DMS53 treated with DMSO at 0.1 percent for 48 hours (cell line): ENCODE data around the gene MRGPRX2.

Source experiments
- DNase-seq: peaks from one replicate; lab custom pipeline; 2025; ENCODE audit not compliant: unreplicated experiment; lab: John Stamatoyannopoulos, UW

MRGPRX2 gene

DNA sequence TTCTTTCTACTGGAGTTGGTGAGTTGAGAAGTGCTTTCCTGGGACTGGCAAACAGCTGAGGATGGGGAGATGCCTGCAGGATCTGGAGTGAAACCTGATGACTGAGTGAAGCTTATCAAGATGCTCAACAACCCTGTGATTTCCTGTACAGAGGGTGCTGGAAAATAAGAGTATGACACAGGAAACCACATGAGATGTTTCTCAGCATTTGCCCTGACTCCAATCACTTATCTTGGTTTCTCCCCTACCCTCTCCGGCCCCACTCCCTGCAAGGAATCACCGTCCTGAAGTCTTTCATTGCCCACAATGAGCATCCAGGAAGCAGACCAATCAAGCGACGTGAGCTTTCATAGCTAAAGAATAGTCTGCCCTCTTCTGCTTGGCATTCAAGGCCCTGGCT is at the start of gene MRGPRX2:
MRGPRX2 (minus strand) TSS at position 89 of the 400 bp plus-strand sequence. CDS start 4,315 bp downstream, outside the sequence.
- no peak for DNase-seq

DNA sequence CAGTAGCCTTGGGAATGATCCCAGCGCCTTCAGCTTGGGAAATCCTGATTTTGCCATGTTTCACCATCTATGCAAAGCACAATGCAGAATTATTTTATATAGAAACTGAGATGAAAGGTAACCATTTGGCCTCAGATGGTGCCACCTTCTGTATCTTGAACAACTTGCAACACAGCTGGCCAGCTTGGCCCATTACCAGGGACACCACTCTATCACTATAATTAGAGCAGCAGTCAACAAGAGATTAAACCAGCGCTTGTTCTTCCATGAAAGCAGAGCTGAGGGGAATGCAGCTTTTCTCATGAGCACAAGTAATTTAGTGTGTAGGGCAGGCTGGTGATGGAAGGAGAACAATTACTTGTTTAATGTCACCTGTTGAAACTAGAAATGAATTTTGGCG is 49.8 kb upstream of the MRGPRX2 start:
- no peak for DNase-seq

DNA sequence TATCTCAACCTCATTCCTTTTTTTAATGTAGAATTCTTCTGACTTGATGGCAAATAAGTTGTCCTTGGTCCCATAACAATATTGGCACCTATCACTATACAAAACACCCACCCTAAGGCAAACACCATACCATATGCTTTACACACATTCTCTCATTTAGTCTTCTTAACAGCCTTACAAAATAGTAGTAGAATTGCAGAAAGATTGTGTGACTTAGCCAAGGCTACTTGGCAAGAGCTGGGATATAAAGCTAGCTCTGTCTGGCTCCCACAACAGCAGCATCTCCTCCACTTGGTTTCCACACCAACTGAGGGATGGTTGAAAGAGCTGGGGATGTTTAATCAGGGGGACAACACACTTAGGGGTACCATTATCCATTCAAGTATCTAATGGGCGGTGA is 46.6 kb upstream of the MRGPRX2 start:
- no peak for DNase-seq

DNA sequence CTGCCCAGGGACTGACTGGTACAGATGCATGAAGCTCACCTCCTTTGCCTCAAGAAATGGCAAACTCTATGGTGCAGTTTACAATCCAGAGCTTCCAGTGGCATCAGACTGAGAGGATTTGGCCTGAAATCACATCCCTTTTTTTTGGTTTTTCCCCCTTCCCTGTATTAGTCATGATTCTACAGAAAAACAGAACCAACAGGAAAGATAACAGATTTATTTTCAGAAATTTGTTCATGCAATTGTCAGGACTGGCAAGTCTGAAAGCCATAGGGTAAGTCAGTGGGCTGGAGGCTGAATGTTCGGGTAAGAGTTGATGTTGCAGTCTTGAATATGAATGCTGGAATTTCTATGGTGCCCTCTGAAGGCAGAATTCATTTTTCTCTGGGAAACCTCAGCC is 44.5 kb upstream of the MRGPRX2 start:
- DNase-seq: no peak

DNA sequence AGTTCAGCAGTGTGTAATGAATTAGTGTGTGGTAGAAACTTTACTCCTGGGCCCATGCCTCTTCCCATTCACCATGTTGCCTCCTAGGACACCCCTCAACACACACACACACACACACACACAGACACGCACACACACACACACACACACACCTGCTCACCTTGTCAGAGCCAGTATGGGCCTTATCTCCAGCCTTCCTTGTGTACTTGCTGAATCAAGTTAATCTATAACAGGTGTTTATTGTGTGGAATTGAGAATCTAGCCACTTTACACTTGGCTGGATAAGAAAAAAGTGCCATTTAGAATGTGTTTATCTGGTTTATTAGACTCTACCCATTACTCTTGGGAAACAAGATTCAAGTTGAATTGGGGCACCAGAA is 42.0 kb upstream of the MRGPRX2 start:
- no peak for DNase-seq

DNA sequence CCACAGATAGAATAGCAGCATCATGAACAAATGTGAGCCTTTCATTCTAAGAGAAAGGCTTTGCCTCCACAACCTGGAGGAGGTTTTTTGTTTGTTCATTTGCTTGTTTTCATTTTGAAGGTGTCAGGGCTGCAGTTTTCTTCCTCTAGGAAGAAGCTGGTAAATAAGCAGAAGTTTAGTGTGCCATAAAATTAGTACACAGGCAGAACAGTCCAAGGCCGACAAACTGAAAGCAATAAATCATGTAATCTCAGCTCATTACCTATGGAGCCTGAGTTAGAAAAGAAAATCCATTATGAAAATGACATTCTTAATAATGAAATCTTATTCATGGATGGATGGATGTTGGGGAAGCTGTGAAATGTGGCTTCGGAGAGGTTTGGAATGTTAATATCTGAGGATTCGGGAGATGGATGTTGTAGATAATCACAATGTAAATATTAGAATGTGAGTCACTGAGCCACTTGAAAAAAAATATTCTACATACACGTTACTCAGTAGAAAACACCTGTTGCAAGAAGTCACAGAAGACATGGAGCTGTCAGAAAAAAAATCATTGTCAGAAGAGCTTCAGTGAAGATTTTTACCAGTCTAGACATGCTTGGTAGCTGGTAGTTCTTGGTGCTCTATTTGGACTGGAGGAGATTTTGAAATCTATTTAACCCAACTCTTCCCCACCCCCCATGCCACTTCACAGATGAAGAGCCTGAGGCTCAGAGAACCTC is 41.4 kb upstream of the MRGPRX2 start:
- peak; percentile 94 for DNase-seq

DNA sequence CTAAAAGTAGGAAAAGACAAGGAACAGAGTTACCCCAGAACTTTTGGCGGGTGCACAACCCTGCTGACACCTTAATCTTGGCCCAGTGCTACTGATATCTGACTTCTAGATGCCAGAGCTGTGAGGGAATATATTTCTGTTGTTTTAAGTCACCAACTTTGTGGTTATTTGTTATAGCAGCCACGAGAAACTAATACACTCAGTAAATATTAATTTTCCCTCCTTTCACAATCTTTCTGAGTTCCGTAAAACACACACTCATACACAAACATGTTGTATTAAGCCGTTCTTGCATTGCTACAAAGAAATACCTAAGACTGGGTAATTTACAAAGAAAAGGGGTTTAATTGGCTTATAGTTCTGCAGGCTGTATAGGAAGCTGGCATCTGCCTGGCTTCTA is 40.4 kb upstream of the MRGPRX2 start:
- no peak for DNase-seq

DNA sequence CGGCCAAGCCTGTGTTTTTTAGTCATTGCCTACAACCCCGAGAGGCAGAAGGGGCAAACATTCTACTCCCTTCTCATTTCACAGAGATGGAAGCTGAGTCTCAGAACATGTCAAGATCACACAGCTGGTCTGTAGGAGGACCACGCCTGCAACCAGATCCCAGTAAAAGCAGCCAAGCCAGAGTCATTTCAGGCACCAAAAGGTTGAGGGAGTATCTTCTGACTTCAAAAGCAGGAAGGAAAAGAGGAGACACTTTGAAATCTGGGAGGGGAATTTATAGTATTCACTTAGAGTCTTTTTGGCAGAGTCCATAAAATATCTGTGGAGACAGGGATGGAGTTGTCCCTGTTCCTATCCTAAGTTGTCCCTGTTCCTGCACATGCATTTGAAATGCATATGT is 38.6 kb upstream of the MRGPRX2 start:
- DNase-seq: no peak

DNA sequence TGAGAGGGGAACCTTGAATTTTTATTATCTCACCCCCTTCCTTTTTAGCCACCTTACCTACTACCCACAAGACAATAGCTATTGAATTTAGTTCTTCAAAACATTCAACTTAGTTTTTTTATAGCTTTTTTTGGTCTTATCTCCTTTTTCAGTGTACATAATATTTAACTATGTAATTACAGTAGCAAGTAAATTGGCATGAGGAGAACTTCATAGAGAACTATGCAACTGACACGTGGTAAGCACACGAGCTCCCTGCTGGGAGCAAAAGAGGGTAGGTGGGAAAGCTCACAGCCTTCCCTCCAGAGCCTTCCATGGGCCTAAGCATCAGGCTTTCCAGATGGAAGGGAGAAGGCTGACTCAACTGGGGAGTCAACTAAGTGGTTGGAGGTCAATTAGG is 34.3 kb upstream of the MRGPRX2 start:
- DNase-seq: no peak

DNA sequence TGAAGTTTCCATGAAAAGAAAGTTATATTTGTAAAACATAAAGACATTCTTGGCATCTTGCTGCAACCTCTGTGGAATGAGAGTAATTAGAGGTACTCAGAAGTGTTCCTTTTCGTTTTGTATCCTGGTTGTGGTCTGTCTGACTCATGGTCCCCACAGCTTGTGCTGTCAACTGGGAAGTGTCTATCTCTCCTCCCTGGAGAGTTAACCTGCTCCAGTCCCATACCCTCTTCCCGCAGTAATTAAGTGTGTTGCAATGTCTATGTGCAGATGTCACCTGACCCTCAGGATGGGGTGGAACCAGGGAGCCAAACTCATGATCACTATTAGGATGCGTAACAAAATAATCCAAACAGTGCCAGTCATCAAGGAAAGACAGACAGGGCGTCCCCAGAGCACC is 33.5 kb upstream of the MRGPRX2 start:
- DNase-seq: no peak

DNA sequence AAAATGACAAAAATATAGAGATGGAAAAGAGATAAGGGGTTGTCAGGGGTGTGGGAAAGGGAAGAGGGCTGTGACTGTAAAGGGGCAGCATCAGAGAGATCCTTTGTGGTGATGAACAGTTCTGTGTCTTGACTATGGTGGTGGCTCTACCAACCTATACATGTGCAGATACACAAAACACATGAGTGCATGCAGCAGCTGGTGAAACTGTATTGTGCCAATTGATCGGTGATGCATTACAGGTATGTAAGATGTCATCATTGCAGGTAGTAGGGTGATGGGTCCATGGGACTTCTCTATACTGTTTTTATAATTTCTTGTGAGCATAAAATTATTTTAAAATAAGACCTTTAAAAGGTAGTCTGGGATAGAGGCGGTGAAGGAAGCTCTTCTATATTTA is 32.3 kb upstream of the MRGPRX2 start:
- DNase-seq: no peak

DNA sequence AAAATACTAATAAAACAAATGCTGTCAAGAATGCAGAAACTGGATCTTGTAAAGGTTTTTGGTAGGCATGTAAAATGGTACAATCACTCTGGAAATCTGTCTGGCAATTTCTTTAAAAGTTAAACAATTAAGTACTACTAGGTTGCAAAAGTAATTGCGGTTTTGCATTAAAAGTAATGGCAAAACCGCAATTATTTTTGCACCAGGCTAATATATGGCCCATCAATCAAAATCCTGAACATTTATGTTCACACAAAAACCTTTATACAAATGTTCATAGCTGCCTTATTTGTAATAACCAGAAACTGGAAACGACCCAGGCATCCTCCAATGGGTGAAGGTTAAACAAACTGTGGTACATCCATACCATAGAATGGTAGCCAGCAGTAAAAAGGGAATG is 31.8 kb upstream of the MRGPRX2 start:
- no peak for DNase-seq

DNA sequence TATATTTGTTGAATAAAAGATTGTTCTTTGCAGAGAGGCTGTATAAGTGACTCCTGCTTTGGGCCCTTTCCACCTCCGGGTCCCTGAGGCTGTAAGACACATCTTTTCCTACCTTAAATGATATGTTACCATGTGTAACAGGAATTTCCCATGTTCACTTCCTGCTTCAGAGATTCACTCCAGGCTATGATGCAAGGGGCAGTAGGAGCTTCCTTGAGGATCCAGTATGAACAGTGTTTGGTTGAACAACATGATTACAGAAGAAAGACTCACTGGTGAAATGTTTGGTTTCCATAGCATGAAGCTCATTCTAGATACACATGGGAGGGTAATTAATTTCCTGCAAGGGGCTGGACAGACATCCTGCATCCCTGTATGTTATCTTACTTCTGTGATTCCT is 30.8 kb upstream of the MRGPRX2 start:
- DNase-seq: peak; percentile 80

DNA sequence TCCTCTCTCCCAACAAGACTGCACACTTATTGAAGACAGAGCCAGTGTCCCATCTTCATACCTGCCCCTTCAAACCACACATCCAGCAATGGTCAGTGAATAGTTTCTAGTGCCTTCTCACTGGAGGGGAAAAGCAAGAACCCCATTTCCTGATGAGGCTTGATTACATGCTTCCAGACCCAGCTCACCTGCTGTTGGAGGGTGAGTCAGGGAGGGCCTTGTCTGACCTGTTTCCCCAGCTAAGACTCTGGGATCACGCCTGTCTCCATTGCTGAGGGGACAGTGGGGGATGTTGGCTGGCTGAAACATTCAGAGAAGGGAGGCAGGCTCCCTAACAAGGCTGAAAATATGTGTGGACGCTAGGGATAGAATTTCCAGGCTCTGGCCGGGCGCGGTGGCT is 28.9 kb upstream of the MRGPRX2 start:
- DNase-seq: peak; percentile 12

DNA sequence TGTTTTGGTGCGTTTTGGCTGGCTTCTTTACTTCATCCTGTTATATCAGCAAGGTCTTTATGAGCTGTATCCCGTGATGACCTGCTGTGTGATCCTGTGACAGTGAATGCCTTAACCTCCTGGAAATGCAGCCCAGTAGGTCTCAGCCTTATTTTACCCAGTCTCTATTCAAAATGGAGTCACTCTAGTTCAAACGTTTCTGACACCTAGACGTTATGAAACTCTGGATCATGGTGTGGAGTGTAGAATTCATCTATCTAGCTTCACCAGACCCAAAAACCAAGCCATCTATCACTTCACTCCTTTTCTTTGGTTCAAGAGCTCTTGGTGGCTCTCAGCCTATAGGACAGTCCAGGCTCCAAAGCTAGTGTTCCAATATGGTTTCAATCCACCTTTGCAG is 28.3 kb upstream of the MRGPRX2 start:
- DNase-seq: no peak

DNA sequence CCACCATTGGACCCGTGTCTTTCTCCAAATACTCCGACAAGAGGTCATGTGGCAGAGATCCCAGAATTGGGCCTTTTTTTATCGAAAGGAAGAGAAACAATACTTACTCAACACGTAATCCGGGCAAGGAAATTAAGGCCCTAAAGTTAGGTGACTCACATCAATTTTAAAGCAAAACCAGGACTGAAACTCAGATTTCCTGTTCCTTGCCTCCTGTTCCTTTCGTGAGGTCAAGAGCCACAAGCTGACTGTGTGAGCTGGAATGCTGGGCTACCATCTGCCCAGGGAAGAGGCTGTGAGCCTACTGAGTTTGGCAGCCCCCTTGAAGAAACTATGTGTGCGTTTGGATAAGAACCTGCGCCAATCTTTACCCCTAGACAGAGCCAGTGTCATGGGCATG is 27.1 kb upstream of the MRGPRX2 start:
- DNase-seq: no peak

DNA sequence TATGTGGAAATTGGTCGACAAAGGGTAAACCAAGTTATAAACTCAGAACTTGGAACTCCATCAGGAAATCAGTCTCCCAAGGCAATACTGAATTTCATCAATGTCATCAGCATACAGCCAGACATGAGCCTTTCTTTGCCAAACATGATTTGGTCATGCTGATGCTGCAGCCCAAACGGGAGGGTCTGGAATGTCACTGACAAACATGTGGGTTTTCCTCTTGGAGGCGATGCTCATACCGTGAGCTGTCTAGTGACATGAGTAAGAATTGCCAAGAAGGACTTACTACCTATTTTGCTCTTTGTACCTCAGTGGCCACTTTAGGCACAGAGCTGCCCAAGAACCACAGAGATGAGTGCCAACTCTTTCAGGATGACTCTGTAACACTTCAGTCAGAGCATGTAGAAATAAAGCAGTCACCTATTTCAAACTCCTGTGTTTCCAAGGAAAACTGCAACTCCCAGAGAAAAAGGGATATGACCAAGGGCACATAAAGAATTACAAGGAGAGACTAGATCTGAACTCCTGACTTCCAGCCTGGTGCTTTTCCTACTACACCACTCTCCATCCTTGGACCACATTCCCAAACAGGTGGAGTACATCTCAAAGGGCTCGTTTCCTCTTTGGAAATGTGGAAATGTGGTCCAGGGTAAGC is 24.3 kb upstream of the MRGPRX2 start:
- DNase-seq: no peak

DNA sequence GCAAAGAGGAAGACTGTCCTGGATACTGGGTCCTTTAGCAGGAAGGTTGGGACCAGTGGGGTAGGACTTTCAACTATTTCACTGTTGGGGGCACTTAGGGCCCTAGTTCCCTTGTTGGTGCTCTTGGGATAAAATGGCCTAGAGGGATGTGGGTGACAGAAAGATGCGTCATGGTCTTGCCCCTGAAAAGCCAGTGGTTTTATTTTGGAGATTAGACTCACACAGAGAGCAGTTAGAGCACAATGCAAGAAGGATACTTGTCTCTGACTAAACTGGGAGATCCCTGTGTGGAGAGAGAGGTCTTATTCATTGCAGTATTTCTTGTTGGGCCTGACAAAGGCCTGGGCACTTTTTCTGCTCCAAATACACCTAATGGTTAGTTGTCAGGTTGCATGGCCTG is 22.6 kb upstream of the MRGPRX2 start:
- DNase-seq: no peak

DNA sequence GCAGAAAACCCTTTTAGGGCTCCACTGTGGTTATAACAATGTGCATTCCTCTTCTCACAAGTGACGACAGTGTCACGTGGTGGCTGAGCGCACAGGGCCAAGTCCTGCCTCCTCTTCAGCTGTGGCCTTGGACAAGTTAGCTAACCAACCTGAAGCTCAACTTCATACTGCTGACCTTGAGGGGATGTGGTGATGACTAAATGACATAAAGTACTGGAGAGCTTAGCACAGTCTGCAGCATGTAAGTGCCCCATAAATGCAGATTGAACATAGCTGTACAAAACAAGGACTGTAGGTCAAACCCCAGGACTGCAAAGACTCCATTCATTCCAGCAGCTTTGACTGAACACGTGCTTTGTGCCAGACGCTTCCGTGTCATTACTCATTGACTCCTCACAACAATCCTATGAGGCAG is 20.1 kb upstream of the MRGPRX2 start:
- DNase-seq: no peak

DNA sequence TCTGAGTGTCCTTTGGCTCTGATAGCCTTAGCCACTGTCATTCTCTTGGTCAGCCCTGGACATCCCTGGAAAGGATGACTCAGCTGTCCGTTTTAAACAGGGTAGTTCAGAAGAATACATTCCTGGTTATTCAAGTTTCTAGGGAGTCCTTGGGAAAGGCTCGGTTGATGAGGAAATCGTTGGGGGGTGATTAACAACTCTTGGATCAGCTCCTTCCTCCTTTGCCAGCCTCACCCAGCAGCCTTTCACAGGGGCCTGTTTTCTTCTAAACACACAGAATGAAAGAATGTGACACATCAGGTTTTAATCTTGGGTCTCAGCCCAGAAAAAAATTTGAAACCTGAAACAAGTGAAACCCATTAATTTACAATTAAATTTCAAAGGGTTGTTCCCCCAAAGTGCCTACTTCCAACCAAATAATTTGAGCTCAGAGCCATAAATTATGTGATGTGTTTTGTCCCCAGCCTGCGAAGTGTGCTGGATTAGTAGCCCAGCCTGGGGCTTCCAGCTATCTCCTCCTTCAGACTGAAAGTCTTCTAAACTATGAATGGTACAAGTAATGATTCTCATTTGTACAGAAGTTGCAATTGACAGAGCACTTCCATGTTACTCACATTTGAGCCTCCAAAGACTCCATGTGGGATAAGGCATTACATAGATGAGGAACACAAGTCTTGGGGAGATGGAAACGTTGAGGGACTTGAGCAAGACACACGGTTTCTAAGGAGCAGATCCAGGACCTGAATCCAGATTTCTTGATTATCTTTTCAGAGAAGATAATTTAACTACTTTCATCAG is 19.3 kb upstream of the MRGPRX2 start:
- DNase-seq: no peak

DNA sequence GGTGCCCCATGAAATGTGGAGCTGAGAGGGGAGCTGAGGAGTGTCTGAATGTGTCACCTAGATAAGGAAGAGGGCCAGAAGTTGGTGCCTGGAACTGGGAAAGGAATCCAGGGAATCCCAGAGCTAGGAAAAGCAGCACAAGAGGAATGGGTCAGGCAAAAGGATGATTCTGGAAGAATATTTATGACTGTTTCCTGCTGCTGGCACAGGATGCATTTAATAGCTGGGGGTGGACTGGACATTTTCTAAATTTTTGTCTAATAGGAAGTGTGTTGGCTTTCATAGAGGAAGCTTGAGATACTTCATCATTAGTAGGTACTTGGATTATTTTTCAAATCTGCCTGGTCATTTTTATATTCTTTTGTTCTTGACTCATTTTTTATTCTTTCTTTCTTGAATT is 17.4 kb upstream of the MRGPRX2 start:
- DNase-seq: no peak
